NT2/D1 (cell line): ENCODE measurements around the gene ANLN.
"Not testable (repeated sequence)": the region's sequence is repeated elsewhere in the genome, so short reads cannot be mapped to it uniquely, and the experiment has no call there.

Experiments used
- SUZ12 ChIP-seq: IDR thresholded peaks from 2 replicates; pipeline ENCODE4 v1.6.1; 2011; ENCODE audit not compliant: insufficient read length, insufficient read depth; ENCODE audit errors: extremely low read depth
- YY1 ChIP-seq: IDR thresholded peaks from 2 replicates; pipeline ENCODE4 v1.6.1; 2011; ENCODE audit not compliant: insufficient read length, insufficient read depth
- ZNF274 ChIP-seq: IDR thresholded peaks from 2 replicates; pipeline ENCODE4 v1.6.1; 2011; ENCODE audit warnings: mild to moderate bottlenecking, low read depth, low read length

DNA sequence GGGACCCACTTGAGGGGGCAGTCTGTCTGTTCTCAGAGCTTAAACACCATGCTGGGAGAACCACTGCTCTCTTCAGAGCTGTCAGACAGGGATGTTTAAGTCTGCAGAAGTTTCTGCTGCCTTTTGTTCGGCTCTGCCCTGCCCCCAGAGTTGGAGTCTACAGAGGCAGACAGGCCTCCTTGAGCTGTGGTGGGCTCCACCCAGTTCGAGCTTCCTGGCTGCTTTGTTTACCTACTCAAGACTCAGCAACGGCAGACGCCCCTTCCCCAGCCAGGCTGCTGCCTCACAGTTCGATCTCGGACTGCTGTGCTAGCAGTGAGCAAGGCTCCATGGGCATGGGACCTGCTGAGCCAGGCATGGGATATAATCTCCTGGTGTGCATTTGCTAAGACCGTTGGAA lies 11.1 kb upstream of the ANLN start:
- not testable (repeated sequence) for TF ChIP-seq SUZ12, ZNF274, YY1
